ENCODE results near the gene LMX1A. TPM values are rescaled to one million over a fixed set of nuclear protein-coding genes. Genes with fewer than 3 reads are reported as not detected.

Gene LMX1A
- total RNA-seq, 1 experiment from 2014 or later: not detected

DNA sequence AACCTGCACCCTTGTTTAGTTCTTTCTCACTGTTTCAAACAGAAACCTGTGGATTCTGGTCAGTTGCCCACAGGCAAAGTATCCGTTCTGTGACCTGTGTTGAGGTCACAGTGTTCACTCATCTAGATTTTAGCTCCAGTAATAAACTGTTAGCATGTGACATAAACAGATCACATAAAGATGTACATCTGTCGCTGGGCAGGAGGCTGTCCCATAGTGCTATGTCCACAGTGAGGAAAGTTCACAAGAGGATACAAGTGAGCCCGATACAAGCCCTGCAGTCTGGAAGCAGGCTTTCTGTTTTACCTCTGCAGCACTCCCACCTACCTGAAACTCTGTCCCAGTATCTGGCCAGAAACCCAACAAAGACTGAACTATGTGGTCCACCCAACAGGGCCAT, 28.4 kb downstream of the LMX1A start:
- Histone ChIP-seq H3K27me3 (ENCODE audit: control insufficient read depth, insufficient read depth, low read length) (no peaks in the 10 kb centered on the region), H3K4me3 (ENCODE audit: low read depth in 2 of 2, low read length in 2 of 2) (no peak overlapping the region), H3K4me1 (ENCODE audit: control insufficient read depth, insufficient read depth, low read length) (no peaks in the 10 kb centered on the region), H3K9me3 (ENCODE audit: control insufficient read depth, insufficient read depth, low read depth, low read length) (no peaks in the 10 kb centered on the region), H3K27ac (ENCODE audit: low read length) (no peak overlapping the region), H3K36me3 (ENCODE audit: control insufficient read depth, insufficient read depth, low read length) (no peaks in the 10 kb centered on the region)
- TF ChIP-seq REST (IDR thresholded peaks at IDR 0.05; ENCODE audit: insufficient read depth in 1 of 2, low read depth in 2 of 2, low read length in 1 of 2) (no peak), TCF7L2 (IDR thresholded peaks at IDR 0.05; ENCODE audit: low read depth, low read length) (no peak), POLR2AphosphoS5 (IDR thresholded peaks at IDR 0.05; ENCODE audit: low read depth, low read length) (no peak), SIN3A (IDR thresholded peaks at IDR 0.05; ENCODE audit: borderline replicate concordance, insufficient read depth, low read depth, low read length) (no peak)
- no TSS peak for BruUV-seq (replicated peaks)
- in situ Hi-C loops (cut with HindIII; ENCODE audit: low pct_unique_long_range_greater_than_20kb, low sequenced_read_pairs): no loop called here
- intact Hi-C loops (cut with micrococcal nuclease; ENCODE audit: unreplicated experiment): no loop called here
- no peak for ATAC-seq
- ChIA-PET CTCF (no interaction called here), POLR2A (no interaction called here)
- DNase-seq (ENCODE audit: low read depth, low spot score): no peak

DNA sequence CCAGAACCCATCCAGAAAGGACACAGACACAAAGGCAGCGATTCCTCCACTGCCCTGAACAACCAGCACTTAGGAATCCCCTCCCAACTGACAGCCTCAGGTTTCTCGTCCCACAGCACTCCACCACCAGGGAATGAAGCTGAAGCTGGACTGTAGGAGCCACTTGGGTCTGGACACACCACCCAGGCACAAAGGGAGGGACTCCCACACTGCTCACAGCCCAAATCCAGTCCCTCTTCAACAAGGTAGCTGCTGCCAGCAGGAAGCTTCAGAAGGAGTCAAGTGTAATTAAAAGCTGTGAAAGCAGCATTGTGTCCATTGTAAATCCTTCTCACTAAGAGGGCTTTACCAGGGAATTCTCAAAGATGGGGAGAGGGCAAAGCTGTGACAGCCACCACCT, 29.0 kb downstream of the LMX1A start:
- intact Hi-C loops (cut with micrococcal nuclease; ENCODE audit: unreplicated experiment) (no loop called here), in situ Hi-C loops (cut with HindIII; ENCODE audit: low pct_unique_long_range_greater_than_20kb, low sequenced_read_pairs) (no loop called here)
- Histone ChIP-seq H3K27me3 (ENCODE audit: control insufficient read depth, insufficient read depth, low read length) (no peaks in the 10 kb centered on the region), H3K9me3 (ENCODE audit: control insufficient read depth, insufficient read depth, low read depth, low read length) (no peaks in the 10 kb centered on the region), H3K4me3 (ENCODE audit: low read depth in 2 of 2, low read length in 2 of 2) (no peak overlapping the region), H3K27ac (ENCODE audit: low read length) (no peak overlapping the region), H3K4me1 (ENCODE audit: control insufficient read depth, insufficient read depth, low read length) (no peaks in the 10 kb centered on the region), H3K36me3 (ENCODE audit: control insufficient read depth, insufficient read depth, low read length) (no peaks in the 10 kb centered on the region)
- ChIA-PET CTCF (no interaction called here), POLR2A (no interaction called here)
- ATAC-seq (no peak), DNase-seq (ENCODE audit: low read depth, low spot score) (no peak)
- BruUV-seq (replicated peaks): no TSS peak
- no peak for TF ChIP-seq SIN3A (IDR thresholded peaks at IDR 0.05; ENCODE audit: borderline replicate concordance, insufficient read depth, low read depth, low read length)
- TF ChIP-seq POLR2AphosphoS5 (IDR thresholded peaks at IDR 0.05; ENCODE audit: low read depth, low read length): no peak
- no peak for TF ChIP-seq TCF7L2 (IDR thresholded peaks at IDR 0.05; ENCODE audit: low read depth, low read length)
- no peak for TF ChIP-seq REST (IDR thresholded peaks at IDR 0.05; ENCODE audit: insufficient read depth in 1 of 2, low read depth in 2 of 2, low read length in 1 of 2)
- TF ChIP-seq, protein P1, sequence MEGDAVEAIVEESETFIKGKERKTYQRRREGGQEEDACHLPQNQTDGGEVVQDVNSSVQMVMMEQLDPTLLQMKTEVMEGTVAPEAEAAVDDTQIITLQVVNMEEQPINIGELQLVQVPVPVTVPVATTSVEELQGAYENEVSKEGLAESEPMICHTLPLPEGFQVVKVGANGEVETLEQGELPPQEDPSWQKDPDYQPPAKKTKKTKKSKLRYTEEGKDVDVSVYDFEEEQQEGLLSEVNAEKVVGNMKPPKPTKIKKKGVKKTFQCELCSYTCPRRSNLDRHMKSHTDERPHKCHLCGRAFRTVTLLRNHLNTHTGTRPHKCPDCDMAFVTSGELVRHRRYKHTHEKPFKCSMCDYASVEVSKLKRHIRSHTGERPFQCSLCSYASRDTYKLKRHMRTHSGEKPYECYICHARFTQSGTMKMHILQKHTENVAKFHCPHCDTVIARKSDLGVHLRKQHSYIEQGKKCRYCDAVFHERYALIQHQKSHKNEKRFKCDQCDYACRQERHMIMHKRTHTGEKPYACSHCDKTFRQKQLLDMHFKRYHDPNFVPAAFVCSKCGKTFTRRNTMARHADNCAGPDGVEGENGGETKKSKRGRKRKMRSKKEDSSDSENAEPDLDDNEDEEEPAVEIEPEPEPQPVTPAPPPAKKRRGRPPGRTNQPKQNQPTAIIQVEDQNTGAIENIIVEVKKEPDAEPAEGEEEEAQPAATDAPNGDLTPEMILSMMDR (IDR thresholded peaks at IDR 0.05): no peak

All from Panc1 (cell line).